Measurements from ENCODE around the gene HS3ST5.

Gene HS3ST5

GRCh38 chr6:114203460-114203859 is 139.4 kb downstream of the HS3ST5 start:
- TF ChIP-seq TAF1 (IDR thresholded peaks at IDR 0.05; ENCODE audit: borderline replicate concordance, insufficient read depth, low read length) (no peak), FOXP2 (optimal IDR thresholded peaks at IDR 0.05; ENCODE audit: borderline replicate concordance, extremely low read depth, extremely low read length, insufficient read depth) (no peak), POLR2AphosphoS5 (IDR thresholded peaks at IDR 0.05; ENCODE audit: low read depth, low read length) (no peak), SIN3A (IDR thresholded peaks at IDR 0.05; ENCODE audit: borderline replicate concordance, insufficient read depth, low read length) (no peak)
- TF ChIP-seq, protein P1, sequence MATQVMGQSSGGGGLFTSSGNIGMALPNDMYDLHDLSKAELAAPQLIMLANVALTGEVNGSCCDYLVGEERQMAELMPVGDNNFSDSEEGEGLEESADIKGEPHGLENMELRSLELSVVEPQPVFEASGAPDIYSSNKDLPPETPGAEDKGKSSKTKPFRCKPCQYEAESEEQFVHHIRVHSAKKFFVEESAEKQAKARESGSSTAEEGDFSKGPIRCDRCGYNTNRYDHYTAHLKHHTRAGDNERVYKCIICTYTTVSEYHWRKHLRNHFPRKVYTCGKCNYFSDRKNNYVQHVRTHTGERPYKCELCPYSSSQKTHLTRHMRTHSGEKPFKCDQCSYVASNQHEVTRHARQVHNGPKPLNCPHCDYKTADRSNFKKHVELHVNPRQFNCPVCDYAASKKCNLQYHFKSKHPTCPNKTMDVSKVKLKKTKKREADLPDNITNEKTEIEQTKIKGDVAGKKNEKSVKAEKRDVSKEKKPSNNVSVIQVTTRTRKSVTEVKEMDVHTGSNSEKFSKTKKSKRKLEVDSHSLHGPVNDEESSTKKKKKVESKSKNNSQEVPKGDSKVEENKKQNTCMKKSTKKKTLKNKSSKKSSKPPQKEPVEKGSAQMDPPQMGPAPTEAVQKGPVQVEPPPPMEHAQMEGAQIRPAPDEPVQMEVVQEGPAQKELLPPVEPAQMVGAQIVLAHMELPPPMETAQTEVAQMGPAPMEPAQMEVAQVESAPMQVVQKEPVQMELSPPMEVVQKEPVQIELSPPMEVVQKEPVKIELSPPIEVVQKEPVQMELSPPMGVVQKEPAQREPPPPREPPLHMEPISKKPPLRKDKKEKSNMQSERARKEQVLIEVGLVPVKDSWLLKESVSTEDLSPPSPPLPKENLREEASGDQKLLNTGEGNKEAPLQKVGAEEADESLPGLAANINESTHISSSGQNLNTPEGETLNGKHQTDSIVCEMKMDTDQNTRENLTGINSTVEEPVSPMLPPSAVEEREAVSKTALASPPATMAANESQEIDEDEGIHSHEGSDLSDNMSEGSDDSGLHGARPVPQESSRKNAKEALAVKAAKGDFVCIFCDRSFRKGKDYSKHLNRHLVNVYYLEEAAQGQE (IDR thresholded peaks at IDR 0.05; ENCODE audit: insufficient read depth in 1 of 2, low read depth in 2 of 2, low read length in 2 of 2), result no peak

GRCh38 chr6:114202389-114202788 is 140.4 kb downstream of the HS3ST5 start:
- TF ChIP-seq, protein P1 (IDR thresholded peaks at IDR 0.05; ENCODE audit: insufficient read depth in 1 of 2, low read depth in 2 of 2, low read length in 2 of 2), result no peak
- TF ChIP-seq SIN3A (IDR thresholded peaks at IDR 0.05; ENCODE audit: borderline replicate concordance, insufficient read depth, low read length) (no peak), FOXP2 (optimal IDR thresholded peaks at IDR 0.05; ENCODE audit: borderline replicate concordance, extremely low read depth, extremely low read length, insufficient read depth) (no peak), POLR2AphosphoS5 (IDR thresholded peaks at IDR 0.05; ENCODE audit: low read depth, low read length) (no peak), TAF1 (IDR thresholded peaks at IDR 0.05; ENCODE audit: borderline replicate concordance, insufficient read depth, low read length) (no peak)

DNA sequence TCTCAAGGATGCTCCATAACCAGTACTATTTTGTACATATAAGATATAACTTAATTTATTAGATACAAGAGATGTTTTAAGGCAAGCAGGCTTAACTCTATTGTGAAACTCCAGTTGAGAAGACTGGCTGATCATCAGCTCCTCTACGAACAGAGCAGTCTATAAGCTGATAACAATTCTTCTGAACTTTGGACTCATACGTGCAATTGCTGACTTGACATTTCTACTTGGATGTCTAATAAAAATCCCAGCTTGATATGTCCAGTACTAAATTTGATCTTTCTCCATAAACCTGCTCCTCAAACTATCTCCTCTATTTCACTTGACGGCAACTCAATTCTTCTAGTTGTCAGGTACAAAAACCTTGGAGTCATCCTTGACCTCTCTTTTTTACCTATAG is 141.9 kb downstream of the HS3ST5 start:
- TF ChIP-seq POLR2AphosphoS5 (IDR thresholded peaks at IDR 0.05; ENCODE audit: low read depth, low read length), result no peak
- TF ChIP-seq SIN3A (IDR thresholded peaks at IDR 0.05; ENCODE audit: borderline replicate concordance, insufficient read depth, low read length), result no peak
- no peak for TF ChIP-seq TAF1 (IDR thresholded peaks at IDR 0.05; ENCODE audit: borderline replicate concordance, insufficient read depth, low read length)
- TF ChIP-seq, protein P1 (IDR thresholded peaks at IDR 0.05; ENCODE audit: insufficient read depth in 1 of 2, low read depth in 2 of 2, low read length in 2 of 2), result no peak
- no peak for TF ChIP-seq FOXP2 (optimal IDR thresholded peaks at IDR 0.05; ENCODE audit: borderline replicate concordance, extremely low read depth, extremely low read length, insufficient read depth)

DNA sequence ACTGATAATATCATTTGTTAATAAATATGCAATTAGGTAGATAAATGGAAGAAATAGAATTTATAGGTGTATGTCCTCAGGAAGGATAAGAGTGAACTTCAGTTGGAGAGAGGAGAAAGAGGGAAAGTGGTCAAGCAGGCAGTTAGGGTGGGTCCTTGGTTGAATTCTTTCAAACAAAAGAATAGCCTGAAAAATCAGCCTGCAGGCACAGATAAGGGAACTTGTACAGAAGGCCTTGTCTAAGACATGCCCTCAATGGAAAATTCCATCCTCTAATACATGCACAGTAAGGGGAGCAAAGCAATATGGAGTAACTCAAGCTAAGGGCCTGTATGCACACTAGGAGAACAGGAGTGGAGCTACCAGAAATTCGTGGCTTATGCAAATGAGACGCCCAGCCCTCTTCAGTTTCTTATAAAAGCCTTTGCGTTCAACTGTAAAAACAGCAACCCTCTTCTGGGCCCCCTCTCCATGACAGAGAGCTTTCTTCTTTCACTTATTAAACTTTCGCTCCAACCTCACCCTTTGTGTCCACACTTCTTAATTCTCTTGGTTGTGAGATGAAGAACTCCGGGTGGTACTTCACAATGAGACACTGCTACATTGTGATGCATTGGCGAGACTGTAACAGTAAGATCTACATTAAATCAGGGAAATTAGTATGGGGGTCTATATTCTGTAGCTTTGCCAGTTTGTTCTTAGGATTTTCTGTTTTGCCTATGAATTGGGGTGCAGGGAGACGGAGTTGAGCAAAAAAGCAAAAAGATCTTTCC is 147.0 kb downstream of the HS3ST5 start:
- TF ChIP-seq, protein P1 (IDR thresholded peaks at IDR 0.05; ENCODE audit: insufficient read depth in 1 of 2, low read depth in 2 of 2, low read length in 2 of 2), result no peak
- no peak for TF ChIP-seq FOXP2 (optimal IDR thresholded peaks at IDR 0.05; ENCODE audit: borderline replicate concordance, extremely low read depth, extremely low read length, insufficient read depth)
- no peak for TF ChIP-seq POLR2AphosphoS5 (IDR thresholded peaks at IDR 0.05; ENCODE audit: low read depth, low read length)
- no peak for TF ChIP-seq TAF1 (IDR thresholded peaks at IDR 0.05; ENCODE audit: borderline replicate concordance, insufficient read depth, low read length)
- TF ChIP-seq SIN3A (IDR thresholded peaks at IDR 0.05; ENCODE audit: borderline replicate concordance, insufficient read depth, low read length), result no peak

All from PFSK-1 (cell line).